BJ (cell line): ENCODE data around the gene LIMCH1. TPM values are rescaled to one million over a fixed set of nuclear protein-coding genes. Genes with fewer than 3 reads are reported as not detected.

ENCODE experiments used
- CTCF ChIA-PET: fragments of 350-600 bp; formaldehyde crosslinking; extraction: SDS; loops from one replicate; lab custom pipeline; 2021; ENCODE audit warnings: antibody characterized with exemption, inconsistent platforms; lab: Yijun Ruan, JAX
- POLR2A ChIA-PET: fragments of 300-600 bp; sonication (Branson Sonifier 250); formaldehyde crosslinking; extraction: SDS; loops from one replicate; lab custom pipeline; 2021; ENCODE audit warnings: antibody characterized with exemption; lab: Charles Lee
- DNase-seq: peaks from one replicate; pipeline ENCODE4 v3.0.0-alpha.2; 2011; ENCODE audit warnings: low read depth
- H3K27me3 ChIP-seq: 2 replicates; pipeline ENCODE4 v1.6.0; 2011; ENCODE audit warnings: low read length; ENCODE audit not compliant: control insufficient read depth, insufficient read depth
- H3K36me3 ChIP-seq: 2 replicates; pipeline ENCODE4 v1.5.1; 2011; ENCODE audit warnings: low read length; ENCODE audit not compliant: control insufficient read depth, insufficient read depth
- H3K4me3 ChIP-seq: 2 replicates; pipeline ENCODE4 v1.5.1; 2011; ENCODE audit warnings: low read depth, mild to moderate bottlenecking, control low read depth, low read length
- CTCF ChIP-seq: IDR thresholded peaks from 2 replicates; pipeline ENCODE4 v1.5.1; 2011; ENCODE audit warnings: low read depth, mild to moderate bottlenecking, control low read depth, inconsistent platforms, low read length, moderate library complexity; ENCODE audit not compliant: insufficient read depth
- polyA plus RNA-seq: library from polyadenylated mRNA; depleted of rRNA; stranded (reverse); fragments of >200 nt; gene quantifications from 2 replicates; pipeline ENCODE4 v1.2.3, GENCODE V29; 2011

The LIMCH1 gene
- polyA plus RNA-seq, 1 experiment = 133 TPM

GRCh38 chr4:41679991-41680390, 142.0 kb downstream of the LIMCH1 start:
- no peak for DNase-seq
- POLR2A ChIA-PET = no interaction called here
- H3K36me3 ChIP-seq = peaks cover 7% of the 10 kb centered on the region
- H3K4me3 ChIP-seq = no peak overlapping the region
- H3K27me3 ChIP-seq = no peaks in the 10 kb centered on the region
- TF ChIP-seq CTCF = no peak
- CTCF ChIA-PET = no interaction called here

- no peak for TF ChIP-seq CTCF
- no peak overlapping the region for H3K4me3 ChIP-seq
- no peak for DNase-seq
- H3K27me3 ChIP-seq = no peaks in the 10 kb centered on the region
- ChIA-PET CTCF (interaction anchor here (4.6 kb wide), 1 partner anchor 12 kb away, joined by 28 read pairs; no protein-coding TSS in a partner anchor), POLR2A (no interaction called here)
- peaks cover 9% of the 10 kb centered on the region for H3K36me3 ChIP-seq
Measured at GRCh38 chr4:41681054-41681453, 143.1 kb downstream of the LIMCH1 start.

GRCh38 chr4:41683326-41683725, 145.4 kb downstream of the LIMCH1 start:
- DNase-seq = peak; percentile 8
- Histone ChIP-seq H3K36me3 (peaks cover 12% of the 10 kb centered on the region), H3K27me3 (no peaks in the 10 kb centered on the region), H3K4me3 (no peak overlapping the region)
- CTCF ChIA-PET = interaction anchor here (0.9 to 4.6 kb wide), 9 partner anchors 10 to 426 kb away, joined by 3 to 28 read pairs (median 5); no protein-coding TSS in a partner anchor
- no peak for TF ChIP-seq CTCF
- POLR2A ChIA-PET = no interaction called here

- Histone ChIP-seq H3K36me3 (peaks cover 14% of the 10 kb centered on the region), H3K4me3 (no peak overlapping the region), H3K27me3 (no peaks in the 10 kb centered on the region)
- TF ChIP-seq CTCF = no peak
- CTCF ChIA-PET = interaction anchor here (1.5 to 2.1 kb wide), 3 partner anchors 26 to 406 kb away, joined by 3 to 10 read pairs (median 6); no protein-coding TSS in a partner anchor
- DNase-seq = no peak
- POLR2A ChIA-PET = no interaction called here
Measured at GRCh38 chr4:41686893-41687292, 148.9 kb downstream of the LIMCH1 start.

- no peak for DNase-seq
- no peak for TF ChIP-seq CTCF
- Histone ChIP-seq H3K4me3 (no peak overlapping the region), H3K27me3 (no peaks in the 10 kb centered on the region), H3K36me3 (peaks cover 12% of the 10 kb centered on the region)
- POLR2A ChIA-PET = no interaction called here
- CTCF ChIA-PET = interaction anchor here (1.0 to 2.1 kb wide), 3 partner anchors 27 to 127 kb away, joined by 3 to 10 read pairs (median 4); no protein-coding TSS in a partner anchor
Measured at GRCh38 chr4:41687971-41688370, 150.0 kb downstream of the LIMCH1 start.
